Activated CD4-positive, alpha-beta T cell treated with anti-CD3 and anti-CD28 coated beads for 4 hours (primary cell): ENCODE results near the gene ATP4B.
"Not testable (repeated sequence)": the region's sequence is repeated elsewhere in the genome, so short reads cannot be mapped to it uniquely, and the experiment has no call there.

ENCODE experiments used
- DNase-seq, 2 donors: peaks; one replicate each; pipeline ENCODE4 v3.0.0-alpha.2; 2020

The ATP4B gene

GRCh38 chr13:113623491-113624234, 34.3 kb downstream of the ATP4B start:
- DNase-seq, result no peak

- no peak for DNase-seq
Measured at GRCh38 chr13:113622791-113623490, 35.1 kb downstream of the ATP4B start.

GRCh38 chr13:113621986-113622550, 35.9 kb downstream of the ATP4B start:
- DNase-seq, result not testable (repeated sequence)

- not testable (repeated sequence) for DNase-seq
Measured at GRCh38 chr13:113621498-113621897, 36.5 kb downstream of the ATP4B start.

GRCh38 chr13:113621046-113621445, 37.0 kb downstream of the ATP4B start:
- no peak for DNase-seq

- no peak for DNase-seq
Measured at GRCh38 chr13:113620036-113620796, 37.8 kb downstream of the ATP4B start.

GRCh38 chr13:113618455-113618854, 39.5 kb downstream of the ATP4B start:
- no peak for DNase-seq

GRCh38 chr13:113617961-113618360, 40.0 kb downstream of the ATP4B start:
- DNase-seq, result no peak

GRCh38 chr13:113616991-113617749, 40.8 kb downstream of the ATP4B start:
- no peak for DNase-seq

GRCh38 chr13:113616281-113616906, 41.6 kb downstream of the ATP4B start:
- DNase-seq, result no peak

GRCh38 chr13:113613789-113614379, 44.1 kb downstream of the ATP4B start:
- DNase-seq, result no peak

- DNase-seq, result no peak
Measured at GRCh38 chr13:113612607-113613006, 45.4 kb downstream of the ATP4B start.

GRCh38 chr13:113611996-113612395, 46.0 kb downstream of the ATP4B start:
- DNase-seq, result no peak

- no peak for DNase-seq
Measured at GRCh38 chr13:113610266-113610665, 47.7 kb downstream of the ATP4B start.

- no peak for DNase-seq
Measured at GRCh38 chr13:113609616-113610015, 48.4 kb downstream of the ATP4B start.

- no peak for DNase-seq
Measured at GRCh38 chr13:113608967-113609533, 48.9 kb downstream of the ATP4B start.

GRCh38 chr13:113607889-113608635, 49.9 kb downstream of the ATP4B start:
- no peak for DNase-seq

GRCh38 chr13:113607056-113607888, 50.7 kb downstream of the ATP4B start:
- no peak for DNase-seq

- DNase-seq, result no peak
Measured at GRCh38 chr13:113605866-113606438, 52.0 kb downstream of the ATP4B start.
